DMS153 (cell line): ENCODE results near the gene GPR33.
"Not testable (repeated sequence)": the region's sequence is repeated elsewhere in the genome, so short reads cannot be mapped to it uniquely, and the experiment has no call there.

Experiments
- DNase-seq: peaks from one replicate; lab custom pipeline; 2025; lab: John Stamatoyannopoulos, UW

Gene GPR33, protein sequence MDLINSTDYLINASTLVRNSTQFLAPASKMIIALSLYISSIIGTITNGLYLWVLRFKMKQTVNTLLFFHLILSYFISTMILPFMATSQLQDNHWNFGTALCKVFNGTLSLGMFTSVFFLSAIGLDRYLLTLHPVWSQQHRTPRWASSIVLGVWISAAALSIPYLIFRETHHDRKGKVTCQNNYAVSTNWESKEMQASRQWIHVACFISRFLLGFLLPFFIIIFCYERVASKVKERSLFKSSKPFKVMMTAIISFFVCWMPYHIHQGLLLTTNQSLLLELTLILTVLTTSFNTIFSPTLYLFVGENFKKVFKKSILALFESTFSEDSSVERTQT

DNA sequence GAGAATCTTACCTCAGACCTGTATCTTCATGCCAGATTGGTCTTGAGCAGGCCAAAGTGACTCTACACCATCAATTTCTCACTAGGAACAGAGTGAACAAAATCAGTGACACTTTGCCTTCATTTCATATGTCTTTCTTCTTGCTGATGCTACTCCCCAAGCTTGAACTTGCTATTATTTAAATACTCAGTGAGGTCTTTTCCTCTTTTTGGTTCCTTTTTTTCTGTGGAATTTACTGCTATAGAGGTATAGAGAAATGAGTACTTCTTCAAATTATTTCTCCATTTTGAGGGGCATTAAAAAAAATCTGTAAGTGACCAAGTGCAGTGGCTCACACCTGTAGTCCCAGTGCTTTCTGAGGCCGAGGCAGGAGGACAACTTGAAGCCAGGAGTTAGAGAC lies at the start of gene GPR33:
Gene GPR33 (minus strand): TSS at position 154 of the 400 bp plus-strand sequence. CDS start 4,074 bp downstream, outside the sequence.
- DNase-seq = no peak

- no peak for DNase-seq
Measured at GRCh38 chr14:31536201-31536960, 48.5 kb upstream of the GPR33 start.

DNA sequence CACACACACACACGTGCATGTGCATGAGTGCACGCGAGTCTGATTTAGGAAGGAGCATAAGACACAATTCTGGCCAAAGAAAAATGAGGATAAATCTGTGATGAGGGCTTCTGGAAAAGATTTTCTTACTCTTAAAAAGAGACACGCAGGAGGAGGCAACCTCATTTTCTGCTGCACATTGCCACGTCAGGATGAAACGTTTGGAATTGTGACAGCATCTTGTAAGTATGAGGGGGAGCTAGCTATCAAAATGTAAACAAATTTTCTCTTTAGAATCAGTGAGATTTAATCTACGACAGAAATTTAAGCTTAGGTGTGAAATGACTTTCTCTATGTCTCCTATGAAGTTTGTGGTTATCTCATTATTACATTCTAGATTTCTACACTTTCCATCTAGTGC lies 42.3 kb upstream of the GPR33 start:
- no peak for DNase-seq

- DNase-seq = no peak
Measured at GRCh38 chr14:31529053-31529452, 41.2 kb upstream of the GPR33 start.

DNA sequence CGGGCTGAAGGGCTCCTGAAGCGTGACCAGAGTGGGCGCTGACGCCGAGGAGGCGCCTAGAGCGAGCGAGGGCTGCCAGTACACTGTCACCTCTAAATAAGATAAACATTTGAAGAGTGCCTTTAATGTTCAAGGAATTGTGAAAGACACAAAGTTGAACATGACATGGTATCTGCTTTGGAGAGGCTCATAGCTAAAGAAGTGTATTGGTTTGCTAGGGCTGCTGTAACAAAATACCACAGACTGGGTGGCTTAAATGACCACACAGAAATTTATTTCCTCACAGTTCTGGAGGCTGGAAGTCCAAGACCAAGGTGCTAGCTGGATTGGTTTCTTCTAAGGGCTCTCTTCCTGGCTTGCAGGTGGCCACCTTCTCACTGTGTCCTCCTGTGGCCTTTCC lies 39.7 kb upstream of the GPR33 start:
- no peak for DNase-seq

DNA sequence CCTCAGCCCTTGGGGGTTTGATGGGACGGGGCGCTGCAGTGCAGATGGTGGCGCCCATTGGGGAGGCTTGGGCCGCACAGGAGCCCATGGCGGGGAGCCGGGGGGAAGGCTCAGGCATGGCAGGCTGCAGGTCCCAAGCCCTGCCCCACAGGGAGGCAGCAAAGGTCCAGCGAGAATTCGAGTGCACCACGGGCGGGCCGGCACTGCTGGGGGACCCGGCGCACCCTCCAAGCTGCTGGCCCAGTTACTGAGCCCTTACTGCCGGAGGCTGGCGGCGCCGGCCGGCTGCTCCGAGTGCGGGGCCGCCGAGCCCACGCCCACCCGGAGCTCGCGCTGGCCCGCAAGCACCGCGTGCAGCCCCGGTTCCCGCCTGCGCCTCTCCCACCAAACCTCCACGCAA lies 39.2 kb upstream of the GPR33 start:
- DNase-seq = no peak

DNA sequence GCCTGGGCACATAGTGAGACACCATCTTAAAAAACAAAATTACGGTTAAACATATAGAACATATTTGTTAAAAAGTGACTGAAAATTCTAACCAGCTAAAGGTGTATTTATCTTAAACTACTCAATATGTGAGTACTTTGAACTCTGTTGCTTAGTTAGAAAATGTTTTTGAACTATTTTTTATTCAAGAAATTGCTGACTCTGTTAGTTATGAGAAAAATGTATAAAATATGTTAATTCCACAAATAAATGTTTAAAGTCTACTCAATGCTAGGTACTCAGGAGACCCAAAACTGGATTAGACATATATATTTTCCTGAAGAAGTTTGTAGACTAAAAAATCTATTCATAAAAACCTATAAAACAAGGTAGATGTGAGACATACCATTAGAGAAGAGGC lies 23.0 kb upstream of the GPR33 start:
- no peak for DNase-seq

DNA sequence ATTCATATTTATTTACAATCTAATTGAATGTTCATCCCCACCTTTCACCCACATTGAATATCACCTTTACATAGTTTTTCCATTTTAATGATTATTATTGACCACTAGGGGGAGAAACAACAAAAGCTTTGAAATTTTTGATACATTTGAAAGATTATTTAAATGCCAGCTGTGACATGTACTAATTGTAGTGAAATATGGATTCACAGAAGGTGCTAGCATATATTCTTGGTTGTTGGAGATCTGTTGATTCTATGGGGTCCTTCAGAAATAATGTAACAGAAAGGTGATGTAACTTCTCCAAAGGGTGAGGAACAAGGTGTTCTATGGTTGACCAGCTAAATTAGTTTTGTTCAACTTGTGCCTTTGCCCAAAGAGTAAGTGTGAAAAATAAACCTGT lies 22.4 kb upstream of the GPR33 start:
- peak; percentile 6 for DNase-seq

- DNase-seq = no peak
Measured at GRCh38 chr14:31508135-31508534, 20.3 kb upstream of the GPR33 start.

DNA sequence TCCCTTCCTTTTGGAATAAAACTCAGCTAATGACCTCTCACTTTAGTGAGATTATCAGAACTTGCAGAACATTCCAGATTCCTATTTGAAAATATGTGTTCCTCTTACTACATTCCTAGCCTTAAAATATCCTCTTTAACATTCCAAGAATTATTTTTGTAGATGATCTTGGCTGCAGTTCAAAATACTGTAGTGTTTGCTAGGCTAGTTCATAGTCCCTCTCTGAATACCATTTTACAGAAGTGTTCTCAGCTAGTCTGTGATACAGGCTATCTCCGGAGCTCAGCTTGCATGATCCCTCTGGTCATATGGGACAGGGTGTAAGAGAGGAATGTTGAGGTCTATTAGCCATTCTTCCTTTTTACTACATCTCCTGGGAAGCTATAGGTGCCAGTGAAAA lies 17.6 kb upstream of the GPR33 start:
- DNase-seq = no peak

- no peak for DNase-seq
Measured at GRCh38 chr14:31501870-31502269, 14.0 kb upstream of the GPR33 start.

- no peak for DNase-seq
Measured at GRCh38 chr14:31492759-31493498, 5.1 kb upstream of the GPR33 start.

GRCh38 chr14:31489691-31490090 lies 1.9 kb upstream of the GPR33 start:
- DNase-seq = no peak

GRCh38 chr14:31486764-31487163 lies 1.1 kb downstream of the GPR33 start:
- DNase-seq = no peak

DNA sequence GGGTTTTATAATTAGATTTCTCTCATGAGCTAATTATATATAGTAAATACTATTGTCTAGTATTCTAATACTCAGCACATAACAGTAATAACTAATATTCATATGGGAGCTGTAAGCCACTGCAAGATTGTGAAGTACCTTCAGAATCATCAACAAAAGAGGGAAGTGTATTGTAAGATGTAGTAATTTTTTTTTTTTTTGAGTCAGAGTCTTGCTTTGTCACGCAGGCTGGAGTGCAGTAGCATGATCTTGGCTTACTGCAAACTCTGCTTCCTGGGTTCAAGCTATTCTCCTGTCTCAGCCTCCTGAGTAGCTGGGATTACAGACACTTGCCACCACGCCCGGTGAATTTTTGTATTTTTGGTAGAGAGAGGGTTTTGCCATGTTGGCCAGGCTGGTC lies 3.1 kb downstream of the GPR33 start:
- DNase-seq = no peak

- no peak for DNase-seq
Measured at GRCh38 chr14:31480156-31480555, 7.7 kb downstream of the GPR33 start.

GRCh38 chr14:31479027-31479426 lies 8.8 kb downstream of the GPR33 start:
- no peak for DNase-seq

- no peak for DNase-seq
Measured at GRCh38 chr14:31477248-31477647, 10.6 kb downstream of the GPR33 start.

GRCh38 chr14:31476131-31476866 lies 11.5 kb downstream of the GPR33 start:
- no peak for DNase-seq

GRCh38 chr14:31466554-31466953 lies 21.3 kb downstream of the GPR33 start:
- DNase-seq = no peak

- no peak for DNase-seq
Measured at GRCh38 chr14:31465111-31465510, 22.7 kb downstream of the GPR33 start.

DNA sequence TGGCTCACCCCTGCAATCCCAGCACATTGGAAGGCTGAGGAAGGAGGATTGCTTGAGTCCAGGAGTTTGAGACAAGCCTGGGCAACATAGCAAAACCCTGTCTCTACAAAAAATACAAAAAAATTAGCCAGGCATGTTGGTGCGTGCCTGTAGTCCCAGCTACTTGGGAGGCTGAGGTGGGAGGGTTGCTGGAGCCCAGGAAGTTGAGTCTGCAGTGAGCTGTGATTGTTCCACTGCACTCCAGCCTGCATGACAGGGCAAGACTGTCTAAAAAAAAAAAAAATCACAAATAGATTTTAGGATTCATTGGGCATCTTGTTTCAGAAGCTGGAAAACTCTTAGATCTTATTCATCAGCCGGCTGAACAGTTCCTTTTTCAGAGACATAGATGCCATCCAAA lies 25.4 kb downstream of the GPR33 start:
- DNase-seq = not testable (repeated sequence)
